Measurements from ENCODE around the gene LNX1.
A peak's percentile ranks its signal among the peaks of the same experiment; 100 is the strongest.

LNX1 gene

DNA sequence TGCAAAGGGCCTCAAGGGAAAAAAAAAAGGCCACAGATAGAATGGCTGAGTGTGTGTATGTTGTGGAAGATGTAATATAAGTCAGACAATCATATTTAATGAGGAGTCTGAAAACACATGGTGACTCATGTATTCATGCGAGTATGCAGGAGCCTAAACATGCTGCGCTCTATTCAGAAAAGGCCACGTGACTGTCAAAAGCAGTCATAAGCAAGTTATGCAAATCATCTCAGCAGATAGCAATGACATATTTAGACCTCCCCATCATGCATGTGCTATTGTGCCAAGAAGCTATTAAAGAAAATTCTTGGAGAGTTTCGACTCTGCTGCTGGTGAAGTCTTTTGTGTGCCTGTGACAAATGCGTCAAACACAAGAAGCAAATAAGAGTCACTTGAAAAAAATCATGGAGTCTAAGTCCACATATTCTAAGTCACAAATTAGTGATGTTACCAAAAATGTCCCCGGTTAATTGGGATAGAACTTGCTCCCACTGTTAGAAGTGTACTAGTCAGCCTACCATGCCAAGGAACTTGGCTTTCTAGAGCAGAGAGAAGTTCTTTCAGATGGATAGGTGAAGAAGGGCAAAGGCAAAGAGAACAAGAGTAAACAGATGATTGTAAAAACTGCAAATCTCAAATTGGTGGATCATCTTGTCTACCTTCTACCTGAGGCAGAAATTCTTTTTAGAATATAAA lies 5.0 kb downstream of the LNX1 start:
- no peak overlapping the region for H3K4me3 ChIP-seq (ENCODE audit: low read length)
- DNase-seq (ENCODE audit: low read depth) = peak; percentile 77
- TF ChIP-seq, protein P1, sequence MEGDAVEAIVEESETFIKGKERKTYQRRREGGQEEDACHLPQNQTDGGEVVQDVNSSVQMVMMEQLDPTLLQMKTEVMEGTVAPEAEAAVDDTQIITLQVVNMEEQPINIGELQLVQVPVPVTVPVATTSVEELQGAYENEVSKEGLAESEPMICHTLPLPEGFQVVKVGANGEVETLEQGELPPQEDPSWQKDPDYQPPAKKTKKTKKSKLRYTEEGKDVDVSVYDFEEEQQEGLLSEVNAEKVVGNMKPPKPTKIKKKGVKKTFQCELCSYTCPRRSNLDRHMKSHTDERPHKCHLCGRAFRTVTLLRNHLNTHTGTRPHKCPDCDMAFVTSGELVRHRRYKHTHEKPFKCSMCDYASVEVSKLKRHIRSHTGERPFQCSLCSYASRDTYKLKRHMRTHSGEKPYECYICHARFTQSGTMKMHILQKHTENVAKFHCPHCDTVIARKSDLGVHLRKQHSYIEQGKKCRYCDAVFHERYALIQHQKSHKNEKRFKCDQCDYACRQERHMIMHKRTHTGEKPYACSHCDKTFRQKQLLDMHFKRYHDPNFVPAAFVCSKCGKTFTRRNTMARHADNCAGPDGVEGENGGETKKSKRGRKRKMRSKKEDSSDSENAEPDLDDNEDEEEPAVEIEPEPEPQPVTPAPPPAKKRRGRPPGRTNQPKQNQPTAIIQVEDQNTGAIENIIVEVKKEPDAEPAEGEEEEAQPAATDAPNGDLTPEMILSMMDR (conservative IDR thresholded peaks at IDR 0.05; ENCODE audit: low read depth, low read length) = no peak

DNA sequence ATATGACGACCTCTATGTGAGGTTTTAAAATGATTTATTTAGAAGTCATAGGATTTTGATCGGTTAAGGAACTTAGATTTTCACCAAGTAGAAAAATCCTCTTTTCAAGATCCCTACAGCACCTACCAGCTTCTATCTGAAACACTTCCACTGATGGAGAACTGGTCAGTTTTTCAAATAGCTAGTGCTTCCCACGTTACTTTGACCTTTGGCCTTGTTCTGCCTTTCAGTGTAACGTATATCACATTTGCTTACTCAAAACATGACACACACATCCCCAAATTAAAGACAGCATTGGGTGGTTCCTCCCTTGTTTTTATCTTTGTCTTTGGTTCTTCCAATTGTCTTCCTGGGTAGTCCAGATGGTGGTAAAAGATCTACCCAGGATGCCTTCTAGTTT lies 6.6 kb downstream of the LNX1 start:
- TF ChIP-seq, protein P1 (conservative IDR thresholded peaks at IDR 0.05; ENCODE audit: low read depth, low read length) = no peak
- no peak for DNase-seq (ENCODE audit: low read depth)

DNA sequence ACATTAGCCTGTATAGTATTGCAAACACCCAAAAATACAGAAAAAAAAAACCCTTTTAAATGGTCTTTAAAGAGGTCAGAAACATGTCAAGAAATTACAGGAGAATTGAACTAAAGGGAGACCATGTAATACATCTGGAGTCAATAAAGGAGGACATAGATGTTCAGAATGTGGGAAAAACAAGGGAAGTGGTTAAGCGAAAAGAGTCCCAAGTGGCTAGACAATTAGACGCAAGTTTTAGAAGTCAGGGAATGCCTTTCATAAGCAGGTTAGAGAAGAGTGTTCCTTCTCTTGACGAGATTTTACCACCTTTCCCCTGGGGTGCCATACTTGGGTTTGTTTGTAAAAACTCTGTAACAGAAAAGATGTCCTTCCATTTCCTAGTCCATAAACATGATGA lies 7.8 kb downstream of the LNX1 start:
- H3K4me3 ChIP-seq (ENCODE audit: low read length) = no peak overlapping the region
- no peak for DNase-seq (ENCODE audit: low read depth)
- TF ChIP-seq, protein P1 (conservative IDR thresholded peaks at IDR 0.05; ENCODE audit: low read depth, low read length) = no peak

More for the DNA sequence above, 6.6 kb downstream of the LNX1 start:
- H3K4me3 ChIP-seq (ENCODE audit: low read length) = no peak overlapping the region

DNA sequence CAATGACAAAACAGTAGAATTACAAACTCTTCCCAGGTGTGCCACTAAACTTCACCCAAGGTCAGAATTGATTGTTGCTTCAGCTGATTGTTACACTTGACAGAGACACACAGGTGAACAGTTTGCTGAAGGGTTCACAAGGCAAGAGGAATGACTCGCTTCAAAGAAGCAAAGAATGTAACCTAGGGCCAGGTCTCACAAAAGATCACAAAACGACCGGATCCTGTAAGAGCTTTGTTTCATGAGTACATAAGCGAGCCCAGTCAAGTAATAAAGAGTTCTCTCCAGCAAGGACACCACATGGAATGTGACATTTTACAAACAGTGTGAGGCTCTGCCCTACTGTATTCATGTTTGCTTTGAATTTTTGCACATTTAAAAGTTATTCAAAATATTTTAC lies 9.1 kb downstream of the LNX1 start:
- no peak for DNase-seq (ENCODE audit: low read depth)
- no peak overlapping the region for H3K4me3 ChIP-seq (ENCODE audit: low read length)
- TF ChIP-seq, protein P1 (conservative IDR thresholded peaks at IDR 0.05; ENCODE audit: low read depth, low read length) = no peak

DNA sequence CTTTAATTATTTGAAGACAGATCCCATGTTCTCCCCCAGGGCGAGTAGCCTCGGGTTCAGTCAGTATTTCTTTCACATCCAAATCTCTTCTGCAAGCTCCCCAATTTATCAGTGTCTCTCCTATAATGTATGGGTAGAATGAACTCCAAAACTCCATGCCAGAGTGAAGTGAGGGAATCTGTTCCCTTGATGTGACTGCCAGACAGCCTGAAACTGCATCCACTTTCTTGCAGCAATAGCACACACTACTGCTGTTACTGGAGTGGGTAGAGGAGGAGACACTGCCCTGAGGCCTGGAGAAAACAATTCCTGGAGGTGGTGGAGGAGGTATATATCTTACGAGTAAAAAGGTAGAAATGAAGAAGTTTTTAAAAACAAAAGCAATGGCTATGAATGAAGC lies 11.0 kb downstream of the LNX1 start:
- TF ChIP-seq, protein P1 (conservative IDR thresholded peaks at IDR 0.05; ENCODE audit: low read depth, low read length) = no peak
- no peak overlapping the region for H3K4me3 ChIP-seq (ENCODE audit: low read length)
- no peak for DNase-seq (ENCODE audit: low read depth)

DNA sequence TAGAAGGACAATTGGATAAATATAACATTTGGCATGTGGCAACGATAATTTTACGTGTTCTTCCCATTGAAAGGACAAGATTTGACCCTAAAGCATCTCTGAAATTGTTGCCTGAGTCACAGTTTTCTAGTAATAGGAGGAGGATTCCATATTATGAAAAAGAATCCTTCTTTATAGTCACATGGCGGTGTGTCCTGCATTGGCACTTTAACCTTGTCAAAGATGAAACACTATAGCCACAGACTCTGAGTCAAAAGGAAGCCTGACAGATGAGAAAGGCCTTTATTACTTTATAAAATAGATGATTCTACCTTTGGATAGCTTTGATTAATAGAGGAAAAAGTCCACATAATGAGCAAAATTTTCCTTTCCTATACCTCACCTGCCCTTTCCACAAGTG lies 11.5 kb downstream of the LNX1 start:
- no peak for DNase-seq (ENCODE audit: low read depth)
- TF ChIP-seq, protein P1 (conservative IDR thresholded peaks at IDR 0.05; ENCODE audit: low read depth, low read length) = no peak
- H3K4me3 ChIP-seq (ENCODE audit: low read length) = no peak overlapping the region

DNA sequence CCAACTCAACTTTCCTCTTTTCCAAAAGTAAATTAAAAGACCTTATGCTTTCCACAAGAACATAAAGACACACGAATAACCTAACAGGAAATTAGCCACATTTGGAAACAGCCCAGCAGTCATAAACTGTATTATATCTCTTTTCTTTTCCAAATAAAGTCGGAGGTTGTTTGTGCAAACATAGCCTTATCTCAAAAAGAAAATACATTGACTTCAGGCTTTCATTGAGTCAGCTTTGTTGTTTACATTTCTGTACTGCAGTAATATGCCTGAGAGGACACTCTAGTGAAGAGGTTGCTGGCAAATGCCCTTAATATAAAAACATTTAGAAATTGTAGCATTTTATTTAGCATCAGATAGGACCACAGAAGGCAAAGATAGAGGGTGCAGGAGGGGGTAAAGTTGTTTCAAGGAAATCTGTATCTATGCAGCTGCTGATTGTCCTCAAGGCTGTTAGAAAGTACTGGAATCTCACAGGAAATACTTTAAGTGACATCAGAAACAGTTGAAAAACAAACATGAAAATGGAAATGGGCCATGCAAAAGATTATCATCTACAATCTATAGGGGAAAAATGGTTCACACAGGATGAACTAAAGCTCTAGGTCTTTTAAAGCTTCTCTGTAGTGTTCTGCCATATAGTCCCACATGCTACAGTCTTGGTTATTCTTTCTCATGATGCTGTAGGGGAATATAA lies 14.5 kb downstream of the LNX1 start:
- DNase-seq (ENCODE audit: low read depth) = no peak
- no peak overlapping the region for H3K4me3 ChIP-seq (ENCODE audit: low read length)
- TF ChIP-seq, protein P1 (conservative IDR thresholded peaks at IDR 0.05; ENCODE audit: low read depth, low read length) = no peak
